ENCODE results near the gene PPHLN1.

The PPHLN1 gene

GRCh38 chr12:42482748-42483520 is 157.0 kb downstream of the PPHLN1 start:
- peak; percentile 77 for TF ChIP-seq CTCF (IDR thresholded peaks at IDR 0.05; ENCODE audit: low read depth, low read length)
- Histone ChIP-seq H3K4me1 (peaks cover 11% of the 10 kb centered on the region; the same call in 1 of the 2 replicates), H3K36me3 (no peaks in the 10 kb centered on the region), H3K4me3 (ENCODE audit: low read depth, low read length) (peak overlapping the region; percentile 76), H3K27me3 (no peaks in the 10 kb centered on the region), H3K9me3 (no peaks in the 10 kb centered on the region)
- DNase-seq: peak; percentile 90

DNA sequence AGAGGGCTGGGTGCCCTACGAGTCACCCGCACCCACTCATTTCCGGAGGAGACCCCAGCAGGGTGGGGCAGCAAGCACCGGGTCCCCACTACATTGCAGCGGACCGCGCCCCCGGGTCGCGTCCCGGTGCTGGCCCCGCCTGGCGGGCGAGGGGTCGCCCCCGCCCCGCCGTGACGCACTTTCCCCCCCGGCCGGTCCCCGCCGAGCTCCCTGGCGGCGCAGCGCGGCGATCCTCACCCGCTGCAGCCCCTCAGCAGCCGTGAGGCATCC is 157.5 kb downstream of the PPHLN1 start:
- no peaks in the 10 kb centered on the region for H3K27me3 ChIP-seq
- peak; percentile 62 for DNase-seq
- H3K36me3 ChIP-seq: no peaks in the 10 kb centered on the region
- no peaks in the 10 kb centered on the region for H3K9me3 ChIP-seq
- peak overlapping the region; percentile 76 for H3K4me3 ChIP-seq (ENCODE audit: low read depth, low read length)
- peaks cover 11% of the 10 kb centered on the region for H3K4me1 ChIP-seq
- no peak for TF ChIP-seq CTCF (IDR thresholded peaks at IDR 0.05; ENCODE audit: low read depth, low read length)

GRCh38 chr12:42484996-42485395 is 159.0 kb downstream of the PPHLN1 start:
- no peaks in the 10 kb centered on the region for H3K9me3 ChIP-seq
- no peak for TF ChIP-seq CTCF (IDR thresholded peaks at IDR 0.05; ENCODE audit: low read depth, low read length)
- no peak overlapping the region for H3K4me3 ChIP-seq (ENCODE audit: low read depth, low read length)
- no peaks in the 10 kb centered on the region for H3K36me3 ChIP-seq
- H3K4me1 ChIP-seq: peaks cover 11% of the 10 kb centered on the region
- no peak for DNase-seq
- no peaks in the 10 kb centered on the region for H3K27me3 ChIP-seq

DNA sequence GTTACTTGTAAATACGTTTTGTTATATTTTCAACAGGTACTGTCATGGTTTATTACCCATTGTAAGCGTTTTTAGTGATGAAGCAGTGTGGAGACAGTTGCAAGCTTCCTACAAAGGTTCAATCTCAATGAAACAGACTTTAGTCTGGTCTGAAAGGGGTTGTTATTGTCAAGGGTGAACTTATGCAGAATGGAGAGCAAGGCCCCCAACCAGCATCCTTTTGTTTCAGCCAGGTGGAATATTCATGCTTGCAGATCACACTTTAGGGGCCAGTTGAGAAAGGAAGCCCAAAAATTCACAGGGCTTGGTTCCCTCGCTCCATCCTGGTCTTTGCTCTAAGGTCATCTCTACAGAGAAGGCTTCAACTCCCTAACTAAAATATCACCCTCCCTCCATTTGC is 159.9 kb downstream of the PPHLN1 start:
- TF ChIP-seq CTCF (IDR thresholded peaks at IDR 0.05; ENCODE audit: low read depth, low read length): no peak
- Histone ChIP-seq H3K36me3 (no peaks in the 10 kb centered on the region), H3K27me3 (no peaks in the 10 kb centered on the region), H3K4me3 (ENCODE audit: low read depth, low read length) (no peak overlapping the region), H3K4me1 (peaks cover 11% of the 10 kb centered on the region), H3K9me3 (no peaks in the 10 kb centered on the region)
- DNase-seq: no peak

DNA sequence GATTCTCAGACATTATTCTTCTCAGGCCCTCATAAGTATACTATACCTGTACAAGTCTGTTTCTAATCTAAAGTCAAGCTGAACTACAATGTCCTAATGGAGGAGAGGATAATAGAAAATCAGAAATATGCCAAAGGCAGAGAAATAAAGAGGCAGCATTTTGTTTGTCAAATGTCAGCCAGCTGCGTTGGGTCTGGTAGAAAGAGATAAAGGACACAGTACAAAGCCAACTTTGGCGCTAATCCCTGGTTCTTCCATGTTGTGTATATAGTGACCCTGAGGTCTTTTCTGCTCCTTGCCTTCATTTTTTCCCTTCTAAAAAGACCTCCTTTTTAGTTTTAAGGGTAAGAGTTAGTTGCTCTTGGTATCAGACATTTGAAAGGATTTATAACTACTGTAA is 160.4 kb downstream of the PPHLN1 start:
- H3K36me3 ChIP-seq: no peaks in the 10 kb centered on the region
- no peak for TF ChIP-seq CTCF (IDR thresholded peaks at IDR 0.05; ENCODE audit: low read depth, low read length)

DNA sequence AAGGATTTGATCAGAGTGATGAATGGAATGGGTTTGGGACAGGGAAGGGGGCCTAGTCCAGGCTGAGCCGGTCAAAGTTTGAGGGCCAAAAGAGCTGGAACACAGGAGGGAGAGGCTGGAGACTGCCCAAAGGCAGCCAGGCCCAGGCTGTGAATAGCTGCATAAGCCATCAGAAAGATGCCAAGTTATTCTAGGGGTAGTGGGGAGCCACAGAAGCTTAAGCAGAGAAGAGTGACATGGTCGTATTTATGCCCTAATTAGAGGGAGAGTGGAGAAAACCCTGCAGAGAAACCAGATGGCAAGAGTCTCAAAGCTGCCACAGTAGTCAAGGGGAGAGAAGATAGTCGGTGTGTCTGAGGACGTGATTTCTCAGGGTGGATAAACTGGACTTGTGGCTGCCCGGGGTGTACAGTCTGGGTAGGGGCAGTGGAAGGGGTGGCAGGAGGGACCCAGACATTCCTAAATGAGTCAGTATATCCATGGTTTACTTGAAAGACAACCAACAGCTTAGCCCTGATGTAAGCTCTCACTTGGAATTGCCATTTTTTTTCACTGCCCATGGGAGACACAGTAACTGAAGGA is 164.4 kb downstream of the PPHLN1 start:
- no peaks in the 10 kb centered on the region for H3K27me3 ChIP-seq

More for the DNA sequence above, 160.4 kb downstream of the PPHLN1 start:
- Histone ChIP-seq H3K4me1 (peaks cover 11% of the 10 kb centered on the region), H3K9me3 (no peaks in the 10 kb centered on the region), H3K4me3 (ENCODE audit: low read depth, low read length) (no peak overlapping the region), H3K27me3 (no peaks in the 10 kb centered on the region)
- no peak for DNase-seq

More for the DNA sequence above, 164.4 kb downstream of the PPHLN1 start:
- no peak for DNase-seq
- TF ChIP-seq CTCF (IDR thresholded peaks at IDR 0.05; ENCODE audit: low read depth, low read length): no peak
- Histone ChIP-seq H3K4me1 (peaks cover 11% of the 10 kb centered on the region), H3K4me3 (ENCODE audit: low read depth, low read length) (no peak overlapping the region), H3K9me3 (no peaks in the 10 kb centered on the region), H3K36me3 (no peaks in the 10 kb centered on the region)

Data from BE2C (cell line).